Caki2 (cell line): ENCODE results near the gene OCRL. TPM values are rescaled to one million over a fixed set of nuclear protein-coding genes. Genes with fewer than 3 reads are reported as not detected.

Experiments
- DNase-seq: peaks from one replicate; pipeline ENCODE4 v3.0.0-alpha.2; 2015; ENCODE audit warnings: low read depth
- in situ Hi-C: cut with HindIII; loops from 2 replicates; pipeline ENCODE4 v1.10.0; 2016; ENCODE audit warnings: low sequenced_read_pairs, low pct_unique_long_range_greater_than_20kb, mixed read lengths
- total RNA-seq: library from RNA; depleted of rRNA; stranded (reverse); fragments of >200 nt; shearing (Covaris generic); gene quantifications from 2 replicates; pipeline ENCODE4 v1.2.3, GENCODE V29; 2014; ENCODE audit warnings: low replicate concordance; rRNA removed

OCRL gene
- total RNA-seq: 15.9 and 22.8 TPM in 2 replicates

DNA sequence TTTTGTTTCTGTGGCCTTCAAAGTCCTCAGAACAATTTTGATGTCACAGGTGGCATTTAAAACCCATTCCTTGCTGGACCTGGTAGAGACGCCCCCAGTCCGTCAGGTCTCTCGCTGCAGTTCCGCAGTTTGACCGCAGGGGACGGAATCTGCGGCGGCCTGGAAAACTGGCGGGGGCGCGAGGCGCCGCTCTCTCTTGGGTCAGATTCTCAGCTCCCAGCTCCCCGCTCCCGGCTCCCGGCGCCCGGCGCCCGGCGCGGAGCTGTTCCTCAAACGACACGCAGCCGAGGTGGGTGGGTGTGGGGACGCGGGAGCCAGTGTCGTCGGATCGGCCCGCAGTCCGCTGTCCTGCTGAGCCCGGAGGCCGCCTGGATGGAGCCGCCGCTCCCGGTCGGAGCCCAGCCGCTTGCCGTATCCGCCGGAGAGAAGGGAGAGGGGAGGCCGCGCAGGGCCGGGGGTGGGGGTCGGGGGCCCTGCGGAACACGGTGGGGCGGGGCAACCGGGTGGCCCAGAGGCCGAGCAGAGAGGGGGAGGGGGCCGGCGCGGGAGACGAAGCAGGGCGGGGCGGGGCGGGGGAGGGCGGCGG, at the start of gene OCRL:
Gene OCRL, plus strand, starts transcription at position 192 of the 586 bp plus-strand sequence. Its CDS starts 181 bp downstream, at position 373.
- DNase-seq: peak; percentile 62
- in situ Hi-C loops: no loop called here

DNA sequence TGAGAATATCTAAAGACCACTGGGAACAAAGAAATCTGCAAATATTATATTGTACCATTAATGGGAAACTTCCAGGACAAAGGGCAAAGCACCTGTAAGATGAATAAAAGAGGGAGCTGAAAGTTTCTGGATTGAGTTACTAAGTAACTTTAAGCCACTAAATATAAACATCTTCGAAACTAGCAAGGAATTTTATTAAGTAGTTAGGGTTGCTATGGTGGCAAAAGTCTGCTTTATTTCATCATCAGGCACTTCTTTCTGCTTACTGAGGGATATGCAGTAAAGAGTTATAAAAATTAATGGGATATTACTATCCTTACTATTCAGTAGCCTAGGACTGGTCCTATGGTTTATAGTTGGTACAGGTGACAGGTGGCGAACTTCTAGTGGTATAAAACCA, 49.7 kb upstream of the OCRL start:
- no peak for DNase-seq
- in situ Hi-C loops: no loop called here

DNA sequence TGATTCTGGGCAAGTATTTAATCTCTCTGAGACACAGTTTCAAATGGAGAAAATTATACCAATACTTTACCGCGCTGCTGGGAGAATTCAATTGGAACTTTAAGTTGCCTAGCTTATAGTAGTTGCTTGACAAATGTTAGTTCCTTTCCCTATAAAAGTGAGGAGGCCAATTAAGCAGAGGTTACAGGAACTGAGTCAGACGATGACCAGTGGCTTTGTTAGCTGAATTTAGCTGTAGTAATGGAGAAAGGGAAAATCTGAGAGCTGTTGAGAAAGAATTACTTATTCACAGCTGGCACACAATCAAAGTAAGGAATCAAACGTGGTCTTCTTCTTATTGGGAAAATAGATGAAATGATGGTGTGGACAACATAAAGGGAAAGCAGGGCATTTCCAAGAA, 46.4 kb upstream of the OCRL start:
- no peak for DNase-seq
- in situ Hi-C loops: no loop called here

DNA sequence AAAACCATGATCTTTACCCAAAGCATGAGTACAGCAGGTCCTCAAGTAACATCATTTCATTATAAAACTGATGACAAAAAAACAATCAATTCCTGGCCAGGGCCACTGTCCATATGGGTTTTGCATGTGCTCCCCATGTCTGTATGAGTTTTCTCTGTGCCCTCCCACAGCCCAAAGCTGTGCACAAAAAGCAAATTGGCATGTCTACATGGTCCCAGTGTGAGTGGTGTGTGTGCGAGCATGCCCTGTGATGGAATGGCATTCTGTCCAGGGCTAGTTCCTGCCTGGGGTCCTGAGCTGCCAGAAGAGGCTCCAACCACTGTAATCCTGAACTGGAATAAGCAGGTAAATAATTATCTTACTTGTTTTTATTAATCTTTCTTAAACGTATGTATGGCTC, 45.2 kb upstream of the OCRL start:
- DNase-seq: no peak
- in situ Hi-C loops: no loop called here

DNA sequence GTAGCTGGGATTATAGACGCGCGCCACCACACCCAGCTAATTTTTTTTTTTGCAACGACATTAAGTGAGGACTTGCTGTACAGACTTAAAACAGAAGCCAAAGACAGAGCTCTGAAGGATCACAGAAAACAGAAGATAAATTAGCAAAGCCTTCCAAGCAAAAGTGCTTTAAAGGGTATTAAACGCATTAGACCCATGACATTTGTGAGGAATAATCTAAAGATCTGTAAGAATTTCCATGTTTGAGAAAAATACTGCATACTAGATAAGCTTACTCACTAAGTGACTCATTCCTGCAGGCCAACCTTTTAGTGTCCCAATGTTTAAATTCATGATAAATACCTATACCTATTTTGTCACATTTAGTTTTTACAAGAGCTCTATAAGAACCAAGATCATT, 44.2 kb upstream of the OCRL start:
- in situ Hi-C loops: no loop called here

DNA sequence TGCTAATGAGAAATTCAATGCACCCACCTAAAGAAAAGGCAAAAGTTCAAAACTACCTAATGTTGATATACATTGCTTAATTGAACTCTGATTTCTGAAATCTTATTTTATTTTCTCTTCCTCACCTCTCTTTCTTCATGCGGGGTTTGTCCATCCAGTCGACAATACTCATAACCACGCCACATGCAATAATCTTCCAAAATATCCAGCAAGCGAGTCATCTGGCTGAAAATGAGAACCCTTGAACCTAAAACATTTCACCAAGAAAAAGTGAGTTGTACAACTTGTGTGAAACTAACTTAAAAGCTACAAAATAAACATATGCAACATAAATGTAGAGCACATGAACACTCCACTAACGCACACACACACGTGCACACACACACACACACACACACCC, 43.4 kb upstream of the OCRL start:
- DNase-seq: no peak
- in situ Hi-C loops: no loop called here

More for the DNA sequence above, 44.2 kb upstream of the OCRL start:
- no peak for DNase-seq

DNA sequence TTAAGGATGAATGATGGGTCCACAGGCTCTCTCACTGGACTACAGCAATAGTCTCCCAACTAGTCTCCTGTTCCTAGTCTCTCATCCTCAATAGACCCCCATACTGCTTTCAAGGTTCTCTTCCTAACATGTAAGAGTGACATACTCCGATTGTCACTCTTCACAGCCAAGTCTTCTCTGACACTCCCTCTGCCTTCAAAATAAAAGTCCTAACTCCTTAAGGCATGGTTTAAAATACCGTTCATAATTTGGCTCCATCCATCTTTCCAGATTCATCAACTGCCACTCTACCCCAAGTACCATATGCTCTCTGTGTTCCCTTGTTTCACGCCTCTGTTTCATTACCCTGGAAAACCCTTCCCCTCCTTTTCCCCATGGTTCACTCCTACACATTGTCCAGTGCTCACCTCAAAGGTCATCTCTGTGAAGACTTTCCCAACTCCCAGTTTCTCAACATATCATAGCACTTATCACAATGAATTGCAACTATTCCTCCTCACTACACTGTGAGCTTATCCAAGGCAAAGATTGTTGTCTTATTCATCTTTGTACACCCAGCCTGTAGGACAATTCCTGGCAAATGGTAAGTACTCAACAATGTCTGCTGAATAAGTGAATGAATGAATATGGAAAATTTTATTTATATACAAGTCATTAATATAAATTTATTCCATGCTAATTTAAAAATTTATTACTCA, 42.8 kb upstream of the OCRL start:
- in situ Hi-C loops: no loop called here
- DNase-seq: no peak

DNA sequence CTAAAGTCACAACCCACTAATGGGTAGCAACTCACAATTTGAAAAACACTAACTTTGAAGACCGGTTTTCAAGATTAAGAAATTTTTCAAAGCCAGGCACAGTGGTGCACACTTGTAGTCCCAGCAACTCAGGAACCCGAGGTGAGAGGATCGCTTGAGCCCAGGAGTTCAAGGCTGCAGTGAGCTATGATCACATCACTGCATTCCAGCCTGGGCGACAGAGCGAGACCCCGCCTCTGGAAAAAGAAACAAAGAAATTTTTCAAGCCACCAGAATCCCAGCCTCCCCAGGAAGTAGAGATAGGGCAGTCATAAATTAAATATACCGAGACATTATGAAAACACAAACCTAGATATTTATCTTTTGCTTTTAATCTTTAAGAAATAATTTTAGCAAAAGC, 29.7 kb upstream of the OCRL start:
- in situ Hi-C loops: no loop called here

DNA sequence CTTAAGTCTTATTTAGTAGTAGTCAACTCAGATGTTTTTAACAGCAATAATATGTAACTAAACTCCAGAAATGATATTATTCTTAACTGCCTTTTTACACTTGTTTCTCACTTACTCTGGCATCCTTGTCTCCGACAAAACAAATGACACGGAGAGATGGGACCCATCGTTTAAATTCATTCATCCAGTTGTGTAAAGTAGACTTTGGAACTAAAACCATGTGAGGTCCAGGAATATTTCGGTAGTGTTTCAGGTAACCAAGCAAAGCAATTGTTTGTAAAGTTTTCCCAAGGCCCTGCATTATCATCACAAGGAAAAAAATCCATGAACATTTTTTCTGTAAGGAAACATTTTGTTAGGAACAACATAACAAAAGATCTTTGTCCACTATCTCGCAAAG, 28.4 kb upstream of the OCRL start:
- DNase-seq: no peak
- in situ Hi-C loops: no loop called here

More for the DNA sequence above, 29.7 kb upstream of the OCRL start:
- DNase-seq: no peak

DNA sequence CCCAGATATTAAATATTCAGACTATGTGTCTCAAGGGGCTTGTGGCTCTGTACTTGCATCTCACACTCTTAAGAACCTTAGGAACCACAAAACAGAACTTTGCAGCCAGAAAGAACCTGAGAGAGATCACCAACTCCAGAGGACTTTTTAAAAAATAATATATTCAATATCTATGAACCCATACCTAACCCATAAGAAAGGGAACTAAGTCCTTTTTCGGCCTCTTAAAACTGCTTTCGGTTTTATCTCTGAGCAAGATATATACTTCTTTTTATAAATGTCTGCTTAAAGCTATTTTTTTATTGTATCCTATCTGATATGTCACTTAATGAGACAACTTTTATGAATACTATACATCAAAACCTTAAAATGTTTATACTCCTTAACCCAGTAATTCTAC, 27.6 kb upstream of the OCRL start:
- DNase-seq: no peak
- in situ Hi-C loops: no loop called here

DNA sequence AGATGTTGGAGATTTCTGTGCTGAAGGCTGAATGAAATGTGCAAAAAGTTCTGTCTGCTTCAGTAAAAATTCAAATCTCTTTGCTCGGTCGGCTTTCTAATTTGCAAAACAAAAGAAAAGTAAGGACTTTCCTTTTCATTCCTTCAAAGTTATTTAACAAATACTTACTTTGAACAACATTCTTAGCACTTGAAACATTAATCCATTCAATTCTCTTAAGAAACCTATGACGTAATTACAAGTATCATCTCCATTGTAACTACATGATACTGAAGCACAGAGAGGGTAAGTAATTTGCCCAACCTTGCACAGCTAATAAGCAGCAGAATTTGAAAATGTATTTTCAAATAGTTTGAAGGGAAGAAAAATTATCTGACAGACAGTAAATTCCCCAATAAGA, 23.7 kb upstream of the OCRL start:
- in situ Hi-C loops: no loop called here
- no peak for DNase-seq

DNA sequence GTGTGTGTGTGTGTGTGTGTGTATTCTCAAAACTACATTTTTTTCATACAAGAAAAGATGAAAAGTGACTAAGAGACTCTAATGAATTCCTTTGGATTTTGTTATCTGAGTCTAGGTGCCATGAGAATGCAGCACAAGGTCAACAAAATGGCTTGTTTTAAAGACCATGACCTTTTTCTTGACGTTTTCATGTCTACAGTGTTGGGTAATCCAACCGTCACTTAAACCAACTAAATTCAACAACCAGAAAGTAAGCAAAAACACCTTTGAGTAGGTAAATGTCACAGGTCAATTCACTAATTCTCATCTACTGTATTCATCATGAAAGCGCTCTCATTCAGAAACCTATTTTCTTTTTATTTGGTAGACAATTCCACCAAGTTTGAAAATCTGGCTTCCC, 19.9 kb upstream of the OCRL start:
- DNase-seq: no peak
- in situ Hi-C loops: no loop called here

DNA sequence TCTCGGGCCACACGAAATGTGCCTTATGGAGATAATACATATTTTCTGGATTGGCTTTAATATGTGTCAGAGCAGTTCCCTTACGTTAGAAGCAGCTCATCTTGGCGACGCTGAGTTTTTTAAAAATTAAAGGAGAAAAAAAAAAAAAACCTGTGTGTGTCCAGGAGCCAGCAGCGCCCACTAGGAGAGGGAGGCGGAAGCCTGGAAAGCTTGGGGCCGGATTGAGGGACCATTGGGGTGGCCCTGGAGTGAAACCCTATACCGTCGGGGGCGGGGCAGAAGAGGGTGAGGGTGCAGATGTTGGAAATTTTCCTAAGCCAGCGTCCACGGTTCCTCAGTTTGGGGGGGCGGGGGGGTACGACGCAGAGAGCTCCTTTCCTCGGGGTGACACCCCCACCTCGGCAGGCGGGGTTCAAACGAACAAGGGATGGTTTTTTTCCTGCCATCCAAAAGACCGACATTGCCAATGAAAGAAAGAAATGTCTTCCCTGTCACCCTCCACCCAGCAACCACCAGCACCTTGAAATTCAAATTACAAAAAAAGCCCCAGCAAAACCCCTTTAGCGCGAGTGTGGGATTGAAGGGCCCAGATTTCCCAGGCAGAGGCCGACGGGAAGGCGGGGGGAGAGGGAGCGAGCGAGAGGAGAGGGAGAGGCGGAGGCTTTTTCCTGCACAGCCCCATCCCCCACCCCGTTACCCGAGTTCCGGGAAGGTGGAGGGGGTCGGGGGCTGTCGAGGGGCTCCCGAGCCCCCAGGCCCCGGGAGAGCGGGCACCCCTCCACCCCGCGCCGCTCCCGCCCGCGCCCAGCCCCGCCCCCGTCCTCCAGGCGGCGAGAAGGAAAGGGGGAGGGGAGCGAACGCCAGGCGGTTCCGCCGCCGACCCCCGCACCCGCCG, 17.6 kb upstream of the OCRL start:
- peak; percentile 42 for DNase-seq
- in situ Hi-C loops: no loop called here

DNA sequence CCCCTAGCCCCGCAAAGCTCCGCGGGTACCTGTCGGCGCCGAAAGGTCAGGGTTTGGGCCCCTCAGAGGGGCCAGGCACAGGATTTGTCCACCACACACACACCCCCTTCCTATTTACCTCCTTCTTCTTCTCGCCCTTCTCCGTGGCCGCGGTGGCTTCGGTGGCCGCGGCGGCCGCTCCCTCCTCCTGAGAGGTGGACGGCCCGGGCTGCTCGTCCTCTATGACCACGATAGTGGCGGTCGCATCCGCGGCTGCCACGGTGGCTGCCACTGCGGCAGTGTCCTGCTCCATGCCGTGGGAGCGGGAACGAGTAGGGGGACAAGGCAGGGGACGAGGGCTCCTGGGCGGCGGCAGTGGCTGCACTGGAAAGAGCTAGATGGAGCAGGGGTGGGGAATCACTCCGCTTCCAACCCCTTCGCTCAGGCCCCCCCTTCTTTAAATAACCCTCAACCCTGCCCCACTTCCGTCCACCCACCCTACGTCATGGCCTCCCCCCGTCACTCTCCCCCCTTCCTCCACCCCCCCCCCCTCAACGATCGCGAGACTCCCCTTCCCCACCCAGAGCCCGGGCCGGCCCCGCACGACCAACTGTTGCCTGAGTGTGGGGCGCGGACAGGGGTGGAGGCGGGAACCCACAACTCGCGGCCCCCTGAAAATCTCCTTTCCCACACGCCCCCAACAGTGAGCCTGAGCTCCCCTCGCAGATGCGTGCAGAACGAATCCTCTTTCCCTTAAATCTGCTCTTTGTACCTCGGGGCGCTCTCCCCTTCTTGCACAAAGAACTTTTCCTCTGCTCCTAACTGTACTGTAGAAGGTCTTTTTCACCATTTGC, 16.8 kb upstream of the OCRL start, which contains the start of gene SMARCA1:
Gene SMARCA1, minus strand, starts transcription at position 412 of the 833 bp plus-strand sequence. Its CDS starts 120 bp downstream, at position 292.
- in situ Hi-C loops: no loop called here
- peak; percentile 13 for DNase-seq

DNA sequence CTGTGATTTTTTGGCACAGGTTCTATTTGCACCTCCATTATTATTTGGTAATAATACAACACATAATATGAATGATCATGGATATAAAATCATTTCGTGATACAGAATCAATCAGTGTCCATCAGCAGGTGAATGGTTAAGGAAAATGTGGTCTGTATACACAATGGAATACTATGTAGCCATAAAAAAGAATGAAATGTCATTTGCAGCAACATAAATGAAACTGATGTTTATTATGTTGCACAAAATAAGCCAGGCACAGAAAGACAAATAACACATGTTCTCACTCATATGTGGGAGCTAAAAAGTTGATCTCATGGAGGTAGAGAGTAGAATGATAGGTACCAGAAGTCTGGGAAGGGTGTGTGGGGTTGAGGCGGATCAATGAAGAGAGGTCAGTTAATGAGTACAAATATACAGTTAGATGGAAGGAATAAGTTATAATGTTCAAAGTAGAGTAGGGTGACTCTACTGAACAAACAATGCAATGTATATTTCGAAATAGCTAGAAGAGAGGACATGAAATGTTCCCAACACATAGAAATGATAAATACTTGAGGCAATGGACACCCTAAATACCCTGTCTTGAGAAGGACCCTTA, 15.7 kb upstream of the OCRL start:
- DNase-seq: no peak
- in situ Hi-C loops: no loop called here

DNA sequence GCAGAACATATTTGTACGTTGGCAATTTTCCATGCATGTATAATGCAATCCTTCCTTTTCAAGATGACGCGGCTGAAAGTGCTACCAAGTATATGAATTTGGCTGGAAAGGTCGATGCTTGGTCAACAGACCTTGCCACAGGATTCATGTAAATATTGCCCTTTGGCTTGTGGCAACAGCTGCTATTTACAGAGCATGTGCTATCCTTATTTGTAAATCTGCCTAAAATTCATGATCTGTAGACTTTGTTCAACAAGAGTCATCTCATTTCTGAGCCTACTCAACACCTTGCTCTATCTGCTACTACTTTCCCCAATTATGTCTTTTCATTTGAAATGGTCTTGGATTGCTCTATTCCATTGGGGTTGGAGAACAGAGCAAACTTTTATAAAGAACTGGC, 14.9 kb upstream of the OCRL start:
- no peak for DNase-seq
- in situ Hi-C loops: no loop called here

DNA sequence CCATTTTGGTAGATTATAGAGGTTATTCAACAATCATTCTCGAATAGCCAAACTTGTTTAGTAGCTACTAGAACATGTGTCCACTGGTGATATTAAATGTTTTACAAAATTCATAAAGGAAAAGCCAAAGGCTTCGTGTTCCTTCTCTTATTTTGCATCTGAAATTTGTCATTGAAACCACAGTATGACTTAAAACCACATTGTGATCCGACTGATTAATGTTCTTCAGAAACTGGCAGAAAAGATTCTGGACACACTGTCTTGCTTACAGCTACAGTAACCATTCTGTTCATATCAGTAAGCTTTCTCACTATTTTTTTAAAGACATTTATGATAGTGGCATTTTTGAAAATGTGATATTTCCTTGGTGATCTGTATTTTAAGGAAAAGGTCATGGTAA, 14.2 kb upstream of the OCRL start:
- DNase-seq: no peak
- in situ Hi-C loops: no loop called here
